ENCODE data around the gene PEX14.

DNA sequence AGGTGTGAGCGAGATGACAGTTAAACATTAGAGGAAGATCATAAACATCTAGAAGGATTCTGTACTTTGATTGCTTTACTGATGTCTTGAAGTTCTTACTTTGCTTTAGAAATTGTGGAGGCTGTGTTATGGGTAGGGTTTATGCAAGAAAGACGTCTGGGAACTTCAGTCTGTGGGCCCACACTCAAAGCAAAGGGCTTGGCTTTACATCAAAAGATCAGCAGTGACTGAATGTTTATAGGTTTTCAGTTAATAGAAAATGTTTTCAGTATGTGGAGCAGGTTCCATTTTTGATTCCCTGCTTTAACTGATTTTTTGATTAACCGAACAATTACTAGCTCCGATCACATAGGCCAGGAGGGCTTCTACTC lies 31.9 kb downstream of the PEX14 start:
- TF ChIP-seq, protein P1, sequence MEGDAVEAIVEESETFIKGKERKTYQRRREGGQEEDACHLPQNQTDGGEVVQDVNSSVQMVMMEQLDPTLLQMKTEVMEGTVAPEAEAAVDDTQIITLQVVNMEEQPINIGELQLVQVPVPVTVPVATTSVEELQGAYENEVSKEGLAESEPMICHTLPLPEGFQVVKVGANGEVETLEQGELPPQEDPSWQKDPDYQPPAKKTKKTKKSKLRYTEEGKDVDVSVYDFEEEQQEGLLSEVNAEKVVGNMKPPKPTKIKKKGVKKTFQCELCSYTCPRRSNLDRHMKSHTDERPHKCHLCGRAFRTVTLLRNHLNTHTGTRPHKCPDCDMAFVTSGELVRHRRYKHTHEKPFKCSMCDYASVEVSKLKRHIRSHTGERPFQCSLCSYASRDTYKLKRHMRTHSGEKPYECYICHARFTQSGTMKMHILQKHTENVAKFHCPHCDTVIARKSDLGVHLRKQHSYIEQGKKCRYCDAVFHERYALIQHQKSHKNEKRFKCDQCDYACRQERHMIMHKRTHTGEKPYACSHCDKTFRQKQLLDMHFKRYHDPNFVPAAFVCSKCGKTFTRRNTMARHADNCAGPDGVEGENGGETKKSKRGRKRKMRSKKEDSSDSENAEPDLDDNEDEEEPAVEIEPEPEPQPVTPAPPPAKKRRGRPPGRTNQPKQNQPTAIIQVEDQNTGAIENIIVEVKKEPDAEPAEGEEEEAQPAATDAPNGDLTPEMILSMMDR (IDR thresholded peaks at IDR 0.05 in 2 of 3, conservative IDR thresholded peaks at IDR 0.05 in 1 of 3; ENCODE audit: control insufficient read depth in 2 of 3, extremely low read depth in 1 of 3, insufficient read depth in 1 of 3, low read depth in 3 of 3, low read length in 3 of 3) = no peak
- TF ChIP-seq, protein P2, sequence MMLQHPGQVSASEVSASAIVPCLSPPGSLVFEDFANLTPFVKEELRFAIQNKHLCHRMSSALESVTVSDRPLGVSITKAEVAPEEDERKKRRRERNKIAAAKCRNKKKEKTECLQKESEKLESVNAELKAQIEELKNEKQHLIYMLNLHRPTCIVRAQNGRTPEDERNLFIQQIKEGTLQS (IDR thresholded peaks at IDR 0.05; ENCODE audit: borderline replicate concordance, extremely low read depth, low read depth, low read length) = no peak
- TF ChIP-seq, protein P3, sequence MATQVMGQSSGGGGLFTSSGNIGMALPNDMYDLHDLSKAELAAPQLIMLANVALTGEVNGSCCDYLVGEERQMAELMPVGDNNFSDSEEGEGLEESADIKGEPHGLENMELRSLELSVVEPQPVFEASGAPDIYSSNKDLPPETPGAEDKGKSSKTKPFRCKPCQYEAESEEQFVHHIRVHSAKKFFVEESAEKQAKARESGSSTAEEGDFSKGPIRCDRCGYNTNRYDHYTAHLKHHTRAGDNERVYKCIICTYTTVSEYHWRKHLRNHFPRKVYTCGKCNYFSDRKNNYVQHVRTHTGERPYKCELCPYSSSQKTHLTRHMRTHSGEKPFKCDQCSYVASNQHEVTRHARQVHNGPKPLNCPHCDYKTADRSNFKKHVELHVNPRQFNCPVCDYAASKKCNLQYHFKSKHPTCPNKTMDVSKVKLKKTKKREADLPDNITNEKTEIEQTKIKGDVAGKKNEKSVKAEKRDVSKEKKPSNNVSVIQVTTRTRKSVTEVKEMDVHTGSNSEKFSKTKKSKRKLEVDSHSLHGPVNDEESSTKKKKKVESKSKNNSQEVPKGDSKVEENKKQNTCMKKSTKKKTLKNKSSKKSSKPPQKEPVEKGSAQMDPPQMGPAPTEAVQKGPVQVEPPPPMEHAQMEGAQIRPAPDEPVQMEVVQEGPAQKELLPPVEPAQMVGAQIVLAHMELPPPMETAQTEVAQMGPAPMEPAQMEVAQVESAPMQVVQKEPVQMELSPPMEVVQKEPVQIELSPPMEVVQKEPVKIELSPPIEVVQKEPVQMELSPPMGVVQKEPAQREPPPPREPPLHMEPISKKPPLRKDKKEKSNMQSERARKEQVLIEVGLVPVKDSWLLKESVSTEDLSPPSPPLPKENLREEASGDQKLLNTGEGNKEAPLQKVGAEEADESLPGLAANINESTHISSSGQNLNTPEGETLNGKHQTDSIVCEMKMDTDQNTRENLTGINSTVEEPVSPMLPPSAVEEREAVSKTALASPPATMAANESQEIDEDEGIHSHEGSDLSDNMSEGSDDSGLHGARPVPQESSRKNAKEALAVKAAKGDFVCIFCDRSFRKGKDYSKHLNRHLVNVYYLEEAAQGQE (IDR thresholded peaks at IDR 0.05; ENCODE audit: low read depth, low read length) = no peak
- TF ChIP-seq, protein P4, sequence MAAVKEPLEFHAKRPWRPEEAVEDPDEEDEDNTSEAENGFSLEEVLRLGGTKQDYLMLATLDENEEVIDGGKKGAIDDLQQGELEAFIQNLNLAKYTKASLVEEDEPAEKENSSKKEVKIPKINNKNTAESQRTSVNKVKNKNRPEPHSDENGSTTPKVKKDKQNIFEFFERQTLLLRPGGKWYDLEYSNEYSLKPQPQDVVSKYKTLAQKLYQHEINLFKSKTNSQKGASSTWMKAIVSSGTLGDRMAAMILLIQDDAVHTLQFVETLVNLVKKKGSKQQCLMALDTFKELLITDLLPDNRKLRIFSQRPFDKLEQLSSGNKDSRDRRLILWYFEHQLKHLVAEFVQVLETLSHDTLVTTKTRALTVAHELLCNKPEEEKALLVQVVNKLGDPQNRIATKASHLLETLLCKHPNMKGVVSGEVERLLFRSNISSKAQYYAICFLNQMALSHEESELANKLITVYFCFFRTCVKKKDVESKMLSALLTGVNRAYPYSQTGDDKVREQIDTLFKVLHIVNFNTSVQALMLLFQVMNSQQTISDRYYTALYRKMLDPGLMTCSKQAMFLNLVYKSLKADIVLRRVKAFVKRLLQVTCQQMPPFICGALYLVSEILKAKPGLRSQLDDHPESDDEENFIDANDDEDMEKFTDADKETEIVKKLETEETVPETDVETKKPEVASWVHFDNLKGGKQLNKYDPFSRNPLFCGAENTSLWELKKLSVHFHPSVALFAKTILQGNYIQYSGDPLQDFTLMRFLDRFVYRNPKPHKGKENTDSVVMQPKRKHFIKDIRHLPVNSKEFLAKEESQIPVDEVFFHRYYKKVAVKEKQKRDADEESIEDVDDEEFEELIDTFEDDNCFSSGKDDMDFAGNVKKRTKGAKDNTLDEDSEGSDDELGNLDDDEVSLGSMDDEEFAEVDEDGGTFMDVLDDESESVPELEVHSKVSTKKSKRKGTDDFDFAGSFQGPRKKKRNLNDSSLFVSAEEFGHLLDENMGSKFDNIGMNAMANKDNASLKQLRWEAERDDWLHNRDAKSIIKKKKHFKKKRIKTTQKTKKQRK (IDR thresholded peaks at IDR 0.05; ENCODE audit: low read depth, low read length) = no peak
- TF ChIP-seq, protein P5, sequence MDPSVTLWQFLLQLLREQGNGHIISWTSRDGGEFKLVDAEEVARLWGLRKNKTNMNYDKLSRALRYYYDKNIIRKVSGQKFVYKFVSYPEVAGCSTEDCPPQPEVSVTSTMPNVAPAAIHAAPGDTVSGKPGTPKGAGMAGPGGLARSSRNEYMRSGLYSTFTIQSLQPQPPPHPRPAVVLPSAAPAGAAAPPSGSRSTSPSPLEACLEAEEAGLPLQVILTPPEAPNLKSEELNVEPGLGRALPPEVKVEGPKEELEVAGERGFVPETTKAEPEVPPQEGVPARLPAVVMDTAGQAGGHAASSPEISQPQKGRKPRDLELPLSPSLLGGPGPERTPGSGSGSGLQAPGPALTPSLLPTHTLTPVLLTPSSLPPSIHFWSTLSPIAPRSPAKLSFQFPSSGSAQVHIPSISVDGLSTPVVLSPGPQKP (IDR thresholded peaks at IDR 0.05; ENCODE audit: low read depth, low read length) = no peak
- TF ChIP-seq EGR1 (IDR thresholded peaks at IDR 0.05; ENCODE audit: borderline replicate concordance in 1 of 2, low read depth in 2 of 2, low read length in 2 of 2) = no peak
- no peak for TF ChIP-seq CBFB (IDR thresholded peaks at IDR 0.05; ENCODE audit: low read depth)
- TF ChIP-seq NRF1 (conservative IDR thresholded peaks at IDR 0.05; ENCODE audit: low read depth, low read length) = no peak
